Urinary bladder (tissue), 4 donors: ENCODE data around the gene BRMS1. TPM values are rescaled to one million over a fixed set of nuclear protein-coding genes. Genes with fewer than 3 reads are reported as not detected.

Source experiments
- DNase-seq: peaks from one replicate; pipeline ENCODE4 v3.0.0-alpha.2; 2015; ENCODE audit errors: extremely low spot score
- H3K27ac ChIP-seq: one replicate; pipeline ENCODE4 v1.5.1; 2013; ENCODE audit warnings: low read depth, mild to moderate bottlenecking, moderate library complexity
- H3K36me3 ChIP-seq: one replicate; pipeline ENCODE4 v1.6.1; 2013; ENCODE audit warnings: mild to moderate bottlenecking, moderate library complexity; ENCODE audit not compliant: insufficient read depth
- H3K4me1 ChIP-seq: one replicate; pipeline ENCODE4 v1.6.1; 2013; ENCODE audit warnings: mild to moderate bottlenecking, moderate library complexity; ENCODE audit not compliant: insufficient read depth
- H3K4me3 ChIP-seq: one replicate; pipeline ENCODE4 v1.5.1; 2013; ENCODE audit warnings: low read depth, low read length
- WGBS: extraction: QIAGEN DNeasy Blood & Tissue Kit; methylation state at CpG from one replicate; pipeline ENCODE4 v1.1.7; 2013; 5-methylcytosine and 5-hydroxymethylcytosine counted together
- polyA plus RNA-seq: library from polyadenylated mRNA; stranded (reverse); fragments of 200-250 nt; gene quantifications from one replicate; pipeline ENCODE4 v1.2.3, GENCODE V29; 2013
- total RNA-seq: library from RNA; depleted of rRNA; stranded (reverse); fragments of >200 nt; gene quantifications from one replicate; pipeline ENCODE4 v1.2.3, GENCODE V29; 2014
- donor health status: healthy with polysubstance abuse.
- donor health status: healthy.

Gene BRMS1
- total and polyA plus RNA-seq, 2 donors = 13.6 to 37.3 TPM

DNA sequence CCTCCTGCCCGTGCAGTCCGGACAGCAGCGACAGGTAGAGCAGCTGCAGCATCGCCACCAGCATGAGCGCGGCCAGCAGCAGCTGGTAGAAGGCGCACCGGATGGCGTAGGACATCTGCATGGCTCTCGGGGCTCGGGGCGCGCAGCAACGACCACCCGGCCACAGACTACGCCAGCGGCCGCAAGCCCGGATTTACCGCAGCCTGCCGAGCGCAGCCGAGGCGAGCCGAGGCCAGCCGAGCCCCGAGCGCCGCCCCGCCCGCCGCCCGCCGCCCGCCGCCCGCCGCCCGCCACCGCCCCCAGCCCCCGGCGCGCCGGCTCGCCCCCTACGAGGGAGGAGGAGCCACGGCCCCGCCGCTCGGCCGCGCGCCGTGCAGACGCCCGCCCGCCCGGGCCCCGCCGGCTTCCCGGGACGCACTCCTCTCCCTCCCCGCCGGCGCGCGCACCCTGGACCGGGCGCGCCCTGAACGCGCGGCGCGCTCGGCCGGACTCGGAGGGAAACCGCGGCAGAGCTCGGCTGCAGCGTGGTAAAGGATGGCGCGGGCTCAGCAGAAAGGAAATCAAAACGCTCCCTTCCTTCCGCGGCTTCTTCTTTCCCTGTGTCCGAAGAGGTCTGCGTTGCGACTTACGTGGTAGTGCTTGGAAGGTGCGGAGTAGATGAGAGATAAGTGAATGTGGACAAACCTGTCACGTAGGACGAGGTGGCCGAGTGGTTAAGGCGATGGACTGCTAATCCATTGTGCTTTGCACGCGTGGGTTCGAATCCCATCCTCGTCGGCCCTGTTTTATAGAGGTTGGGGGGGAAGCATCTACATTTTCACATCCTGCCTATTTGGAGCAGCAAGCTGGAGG lies 2.7 kb upstream of the BRMS1 start, which contains the start of gene B4GAT1:
TSS of gene B4GAT1 (minus strand) at position 205 of the 852 bp plus-strand sequence. CDS start at position 121, 84 bp downstream.
- under 1% methylated on average over 91 of the region's 101 CpGs for WGBS
- H3K4me1 ChIP-seq = peaks cover 1% of the 10 kb centered on the region

DNA sequence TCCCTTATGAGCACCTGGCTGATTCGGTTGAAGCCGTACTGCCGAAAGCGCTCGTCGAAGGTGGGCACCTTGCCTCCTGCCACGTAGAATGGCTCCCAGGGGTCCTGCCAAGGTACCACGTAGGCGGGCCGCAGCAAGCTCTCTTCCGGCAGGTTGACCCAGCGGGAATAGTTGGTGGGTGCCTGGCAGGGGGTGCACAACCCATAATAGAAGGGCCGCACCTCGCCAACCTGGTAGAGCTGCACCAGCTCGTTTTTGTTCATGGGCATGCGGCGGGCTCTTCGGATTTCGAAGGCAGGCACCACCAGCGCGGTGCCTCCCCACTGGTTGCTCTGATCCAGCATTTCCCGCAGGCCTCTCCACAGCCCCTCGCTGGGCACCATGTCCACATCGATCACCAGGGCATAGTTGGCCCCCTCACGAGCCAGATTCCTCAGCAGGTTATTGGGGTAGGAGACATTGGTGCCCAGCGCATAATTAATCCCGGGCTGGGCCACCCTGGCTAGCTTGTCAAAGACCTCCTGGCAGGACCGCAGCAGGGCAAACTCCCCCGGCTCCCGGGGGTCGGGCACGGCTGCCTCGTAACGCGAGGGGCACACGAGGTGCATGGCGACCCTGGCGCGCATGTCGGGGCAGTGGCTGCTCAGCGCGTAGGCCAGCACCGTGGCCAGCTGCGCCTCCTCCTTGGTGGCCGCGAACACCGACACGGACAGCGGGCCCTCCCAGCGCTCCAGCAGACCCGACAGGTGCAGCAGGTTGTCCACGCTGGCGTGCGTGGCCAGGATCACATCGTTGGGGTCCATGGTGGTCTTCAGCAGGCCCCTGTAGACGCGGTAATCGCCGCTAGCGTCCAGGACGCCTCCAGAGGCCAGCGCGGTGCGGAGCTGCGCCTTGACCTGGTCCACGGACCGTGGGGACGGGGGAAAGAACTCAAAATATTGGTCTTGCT lies 1.8 kb upstream of the BRMS1 start:
- Histone ChIP-seq H3K4me1 (peaks cover 1% of the 10 kb centered on the region), H3K4me3 (peak overlapping the region; percentile 88)
- WGBS = 26% methylated on average over 68 of the region's 68 CpGs

More for the DNA sequence above, 2.7 kb upstream of the BRMS1 start, which contains the start of gene B4GAT1:
- H3K27ac ChIP-seq = peak within 1 kb of the TSS; percentile 90
- peak within 1 kb of the TSS; percentile 88 for H3K4me3 ChIP-seq
- H3K36me3 ChIP-seq = no peaks in the 10 kb centered on the region
- DNase-seq = peak; percentile 90

DNA sequence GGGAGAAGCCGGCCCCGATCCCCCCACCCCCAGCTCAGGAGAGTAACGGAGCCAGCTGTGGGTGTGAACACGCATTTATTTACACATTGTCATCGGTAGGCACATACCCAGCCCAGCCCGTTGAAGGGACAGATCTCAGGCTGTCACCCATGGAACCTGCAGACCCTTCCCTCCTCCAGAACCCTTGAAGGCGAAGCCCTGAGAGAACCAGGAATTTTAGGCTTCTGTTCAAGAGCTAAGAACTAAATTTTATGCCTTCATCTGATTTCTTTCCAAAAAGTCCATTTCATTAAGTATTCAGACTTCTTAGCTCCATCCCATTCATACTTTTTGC lies 379 bp upstream of the BRMS1 start:
- DNase-seq = no peak
- H3K36me3 ChIP-seq = peaks cover 3% of the 10 kb centered on the region
- peak overlapping the region; percentile 30 for H3K27ac ChIP-seq
- peaks cover 1% of the 10 kb centered on the region for H3K4me1 ChIP-seq
- WGBS = 5% methylated on average over 7 of the region's 7 CpGs
- peak overlapping the region; percentile 88 for H3K4me3 ChIP-seq

More for the DNA sequence above, 1.8 kb upstream of the BRMS1 start:
- Histone ChIP-seq H3K27ac (peak overlapping the region; percentile 90), H3K36me3 (peaks cover under 1% of the 10 kb centered on the region)
- DNase-seq = no peak

DNA sequence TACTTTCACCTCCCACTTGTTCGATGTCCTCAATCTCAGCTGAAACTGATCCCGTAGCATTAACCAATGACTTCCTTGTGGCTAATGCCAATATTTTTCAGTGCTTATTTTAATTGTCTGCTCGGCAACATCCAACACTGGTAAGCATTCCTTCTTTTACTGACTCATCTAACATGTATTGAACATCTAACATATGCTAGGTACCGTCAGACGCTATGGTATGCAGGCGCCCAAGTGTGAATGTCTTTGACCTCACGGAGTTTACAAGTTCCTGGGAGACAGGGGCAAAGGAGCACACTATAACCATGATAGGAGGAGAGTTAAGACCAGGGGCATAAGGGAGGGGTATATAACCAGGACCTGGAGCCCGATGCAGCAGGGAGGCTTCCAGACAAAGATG lies 1.7 kb downstream of the BRMS1 start:
- 87% methylated on average over 8 of the region's 8 CpGs for WGBS
- Histone ChIP-seq H3K36me3 (peaks cover 3% of the 10 kb centered on the region), H3K27ac (no peak overlapping the region), H3K4me3 (no peak overlapping the region), H3K4me1 (peaks cover 1% of the 10 kb centered on the region)
- no peak for DNase-seq

DNA sequence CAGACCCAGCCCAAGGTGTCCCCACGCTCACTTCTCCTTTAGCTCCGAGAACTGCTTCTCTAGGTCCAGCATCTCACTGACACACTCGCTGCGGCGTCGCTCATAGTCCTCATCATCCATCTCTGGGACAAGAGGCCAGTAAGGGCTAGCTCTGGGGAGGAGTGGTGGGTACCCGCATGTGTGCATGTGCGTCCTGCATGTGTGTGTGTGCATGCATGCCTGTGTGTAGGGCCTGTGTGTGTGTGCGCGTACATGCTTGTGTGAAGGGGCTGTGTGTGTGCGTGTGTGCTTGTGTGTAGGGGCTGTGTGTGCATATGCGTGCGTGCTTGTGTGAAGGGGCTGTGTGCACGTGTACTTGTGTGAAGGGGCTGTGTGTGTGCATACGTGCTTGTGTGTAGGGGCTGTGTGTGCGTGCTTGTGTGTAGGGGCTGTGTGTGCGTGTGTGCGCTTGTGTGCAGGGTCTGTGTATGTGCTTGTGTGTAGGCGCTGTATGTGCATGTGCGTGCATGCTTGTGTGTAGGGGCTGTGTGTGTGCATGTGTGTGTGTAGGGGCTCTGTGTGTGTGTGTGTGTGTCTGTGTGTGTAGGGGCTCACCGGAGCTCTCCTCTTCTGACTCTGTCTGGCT lies 3.3 kb downstream of the BRMS1 start:
- DNase-seq = no peak
- peaks cover 3% of the 10 kb centered on the region for H3K36me3 ChIP-seq
- H3K4me1 ChIP-seq = peaks cover 1% of the 10 kb centered on the region

DNA sequence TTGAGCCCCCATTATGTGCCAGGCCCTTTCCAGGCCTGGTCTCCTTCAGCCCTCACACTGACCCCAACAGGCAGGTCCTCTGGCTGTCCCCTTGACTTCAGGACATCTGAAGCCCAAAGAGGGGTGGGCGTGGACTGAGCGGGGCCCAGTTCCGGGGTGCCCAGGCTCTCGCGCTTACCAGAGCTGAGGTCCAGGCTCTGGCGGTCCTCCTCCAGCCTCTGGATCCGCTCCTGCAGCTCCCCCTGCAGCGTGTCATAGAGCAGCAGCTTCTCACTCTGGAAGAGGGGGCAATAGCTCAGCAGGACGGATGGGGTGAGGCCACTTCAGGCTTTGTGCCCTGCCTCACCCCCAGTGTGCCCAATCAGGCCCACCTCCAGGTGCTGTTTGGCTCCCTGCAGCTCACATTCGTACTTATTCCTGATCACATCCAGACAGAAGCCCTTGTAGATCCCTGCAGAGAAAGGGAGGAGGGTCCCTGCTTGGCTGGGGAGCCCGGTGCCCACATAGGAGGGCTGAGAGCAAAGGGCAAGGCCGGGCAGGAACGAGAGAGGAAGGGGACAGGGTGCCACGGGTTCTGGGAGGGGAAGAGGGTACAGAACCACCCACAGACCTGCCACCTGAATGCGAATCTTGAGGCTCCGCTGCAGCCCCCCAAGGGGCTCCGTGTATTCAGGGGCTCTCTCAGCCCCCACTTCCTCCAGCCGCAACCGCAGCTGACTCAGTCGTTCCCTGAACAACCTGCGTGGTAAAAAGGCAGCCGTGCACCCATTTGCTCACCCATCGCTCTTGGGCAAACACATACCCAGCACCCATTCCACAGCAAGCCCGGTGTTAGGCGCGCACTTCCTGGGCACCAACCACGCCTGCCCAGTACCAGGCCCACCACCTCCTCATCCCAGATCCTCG lies 4.1 kb downstream of the BRMS1 start:
- no peak overlapping the region for H3K4me3 ChIP-seq
- H3K4me1 ChIP-seq = no peaks in the 10 kb centered on the region
- no peak overlapping the region for H3K27ac ChIP-seq
- 90% methylated on average over 28 of the region's 28 CpGs for WGBS
- peaks cover 3% of the 10 kb centered on the region for H3K36me3 ChIP-seq
- no peak for DNase-seq

More for the DNA sequence above, 3.3 kb downstream of the BRMS1 start:
- 94% methylated on average over 21 of the region's 21 CpGs for WGBS
- Histone ChIP-seq H3K27ac (no peak overlapping the region), H3K4me3 (no peak overlapping the region)

DNA sequence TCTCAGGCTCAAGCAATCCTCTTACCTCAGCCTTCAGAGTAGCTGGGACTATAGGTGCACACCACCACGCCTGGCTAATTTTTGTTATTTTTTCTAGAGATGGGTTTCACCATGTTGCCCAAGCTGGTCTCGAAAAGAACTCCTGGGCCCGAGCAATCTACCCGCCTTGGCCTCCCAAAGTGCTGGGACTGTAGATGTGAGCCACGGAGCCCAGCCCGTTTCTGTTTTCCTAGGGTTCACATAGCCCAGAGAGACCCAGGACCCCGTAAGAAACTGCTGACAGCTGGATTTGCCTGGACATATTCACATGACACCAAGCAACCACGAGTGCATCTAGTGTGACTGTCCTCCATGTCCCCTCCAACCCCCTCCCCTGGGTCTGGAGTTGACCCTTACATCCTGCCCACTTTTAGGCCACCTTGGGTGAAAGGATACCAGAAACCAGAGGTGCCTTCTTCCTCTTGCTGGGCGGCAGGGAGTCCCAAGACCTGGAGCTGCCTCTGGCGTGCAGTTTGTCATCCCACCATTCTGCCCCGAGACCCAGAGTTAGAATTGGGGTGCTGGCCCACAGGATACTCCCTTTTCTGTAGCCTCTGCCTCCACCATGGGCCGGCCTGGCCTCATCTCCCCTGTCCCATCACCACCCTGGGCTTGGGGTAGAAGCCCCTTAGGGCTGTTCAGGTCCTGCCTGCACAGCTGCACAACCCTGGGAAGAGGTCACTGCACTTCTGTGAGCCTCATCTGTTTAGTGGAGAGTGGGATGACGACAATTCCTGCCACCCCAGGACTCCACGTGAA lies 5.0 kb downstream of the BRMS1 start:
- H3K36me3 ChIP-seq = peaks cover 3% of the 10 kb centered on the region
- 82% methylated on average over 14 of the region's 14 CpGs for WGBS
- DNase-seq = no peak
- H3K27ac ChIP-seq = no peak overlapping the region
- no peak overlapping the region for H3K4me3 ChIP-seq
- no peaks in the 10 kb centered on the region for H3K4me1 ChIP-seq

DNA sequence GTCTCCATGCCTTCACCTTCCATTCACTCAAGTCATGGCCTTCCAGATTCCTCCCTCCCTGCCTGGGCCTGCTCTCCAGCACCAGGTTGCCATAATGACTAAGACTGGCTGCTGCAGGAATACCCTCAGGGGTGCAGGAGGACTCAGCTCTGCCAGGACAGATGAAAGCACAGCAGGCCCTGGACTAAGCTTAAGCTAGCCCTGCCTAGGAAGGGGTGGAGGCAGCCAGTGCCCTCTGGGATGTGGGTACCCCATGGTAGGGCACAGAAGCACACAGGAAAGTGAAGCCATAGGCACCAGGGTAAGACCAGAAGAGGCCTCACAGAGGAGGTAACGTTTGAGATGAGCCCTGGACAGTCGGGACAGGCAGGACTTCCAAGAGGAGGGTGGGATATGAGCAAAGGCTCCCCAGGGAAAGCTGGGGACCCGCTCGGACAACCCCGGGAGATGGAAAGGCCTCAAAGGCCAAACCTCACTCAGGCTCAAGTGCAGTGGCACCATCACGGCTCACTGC lies 5.7 kb downstream of the BRMS1 start:
- no peak overlapping the region for H3K27ac ChIP-seq
- no peak for DNase-seq
- WGBS = 83% methylated on average over 6 of the region's 6 CpGs
- peaks cover 3% of the 10 kb centered on the region for H3K36me3 ChIP-seq
- H3K4me1 ChIP-seq = no peaks in the 10 kb centered on the region
- H3K4me3 ChIP-seq = no peak overlapping the region

DNA sequence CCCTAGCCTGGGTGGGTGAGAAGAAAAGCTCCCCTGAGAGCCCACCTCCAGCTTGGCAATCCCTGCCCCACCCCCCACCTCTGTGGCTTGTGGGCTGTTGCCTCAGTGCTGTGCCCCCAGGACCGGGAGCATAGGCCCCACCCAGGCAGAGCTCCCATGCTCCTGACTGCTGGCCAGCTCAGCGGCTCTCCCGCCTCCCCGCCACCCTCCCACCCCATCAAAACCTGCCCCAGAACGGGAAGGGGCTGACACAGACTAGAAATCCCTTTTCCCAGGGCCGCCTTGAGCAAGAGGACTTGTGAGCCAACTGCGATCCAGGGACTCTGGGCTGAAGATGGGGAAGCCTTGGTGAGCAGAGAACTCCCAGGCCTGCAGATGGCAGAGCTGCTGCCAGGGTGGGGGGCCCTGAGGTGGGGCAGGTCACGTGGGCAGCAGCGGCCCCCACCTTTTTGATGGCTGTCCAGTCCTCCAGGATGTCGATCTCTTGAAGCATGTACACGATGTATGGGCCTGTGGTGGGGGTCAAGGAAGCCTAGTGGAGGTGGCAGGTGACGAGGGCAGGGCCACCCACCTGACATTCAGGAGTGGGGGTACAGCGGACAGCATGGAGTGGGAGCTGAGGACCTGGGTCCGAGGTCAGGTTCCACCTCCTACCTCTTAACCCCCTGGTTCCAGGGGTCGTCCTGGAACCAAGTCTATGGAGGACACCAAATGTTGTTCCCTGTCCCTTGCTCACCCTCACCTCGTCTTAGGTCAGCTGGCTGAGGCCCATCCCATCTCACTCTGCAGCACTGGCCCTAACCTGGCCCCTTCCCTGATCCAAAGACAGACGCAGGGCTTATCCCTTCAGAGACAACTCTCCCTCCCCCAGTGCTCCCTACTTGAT lies 6.4 kb downstream of the BRMS1 start:
- DNase-seq = no peak
- H3K4me1 ChIP-seq = no peaks in the 10 kb centered on the region

DNA sequence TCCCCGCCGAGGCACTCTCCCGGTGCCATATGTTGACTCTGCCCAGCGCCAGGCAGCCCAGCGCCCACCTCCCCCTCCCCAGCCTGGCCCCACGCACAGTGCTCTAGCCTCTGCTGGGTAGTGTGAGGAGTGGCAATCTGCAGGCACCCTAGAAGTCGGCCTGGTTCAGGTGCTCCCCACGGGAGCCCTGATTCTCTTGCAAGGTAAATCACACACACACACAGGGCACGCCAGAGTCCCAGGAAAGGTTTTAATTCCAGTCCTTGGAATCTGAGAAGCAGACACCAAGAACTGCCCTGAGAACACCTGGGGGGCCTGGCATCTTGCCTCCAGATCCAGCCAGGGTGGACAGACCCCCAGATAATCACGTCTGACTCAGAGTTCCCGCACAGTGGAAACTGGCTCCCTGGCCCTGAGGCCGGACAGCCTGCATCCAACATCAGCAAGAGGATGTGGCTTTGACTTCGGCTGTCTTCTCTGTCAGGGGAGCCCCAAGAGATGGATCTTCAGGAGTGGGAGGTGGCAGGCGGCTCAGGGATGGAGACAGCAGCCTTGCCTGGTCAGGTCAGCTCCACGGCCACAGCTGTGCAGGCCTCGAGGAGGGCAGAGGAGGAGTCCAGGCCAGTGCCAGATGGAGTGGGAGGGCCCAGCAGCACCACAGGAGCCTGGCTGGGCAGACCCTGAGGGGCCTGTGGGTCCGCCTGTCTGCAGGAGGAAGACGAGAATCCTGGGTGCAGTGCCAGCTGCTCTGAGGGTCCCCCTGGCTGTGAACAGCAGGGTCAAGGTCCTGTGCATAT lies 7.6 kb downstream of the BRMS1 start:
- no peak for DNase-seq
- Histone ChIP-seq H3K27ac (no peak overlapping the region), H3K36me3 (peaks cover 6% of the 10 kb centered on the region), H3K4me3 (no peak overlapping the region), H3K4me1 (no peaks in the 10 kb centered on the region)
- 54% methylated on average over 18 of the region's 18 CpGs for WGBS

More for the DNA sequence above, 6.4 kb downstream of the BRMS1 start:
- Histone ChIP-seq H3K27ac (no peak overlapping the region), H3K4me3 (no peak overlapping the region), H3K36me3 (peaks cover 3% of the 10 kb centered on the region)
- WGBS = 76% methylated on average over 17 of the region's 17 CpGs
